Activated CD4-positive, alpha-beta T cell treated with anti-CD3 and anti-CD28 coated beads for 36 hours (primary cell): ENCODE measurements around the gene GPC1. TPM values are rescaled to one million over a fixed set of nuclear protein-coding genes. Genes with fewer than 3 reads are reported as not detected.
A peak's percentile ranks its signal among the peaks of the same experiment; 100 is the strongest.

Experiments used
- ATAC-seq: fragments of 200-7000 bp; cut with Tn5 transposase; one replicate; pipeline ENCODE4 v1.10.0; 2021; ENCODE audit warnings: mild to moderate bottlenecking, moderate library complexity
- CTCF ChIA-PET: fragments of 350-600 bp; sonication (Branson Sonifier 250); formaldehyde crosslinking; loops from one replicate; lab custom pipeline; 2021; ENCODE audit warnings: antibody characterized with exemption; lab: Charles Lee
- POLR2A ChIA-PET: fragments of 350-600 bp; sonication (Branson Sonifier 250); formaldehyde crosslinking; loops from one replicate; lab custom pipeline; 2021; ENCODE audit warnings: antibody characterized with exemption, inconsistent platforms; lab: Charles Lee
- DNase-seq: peaks from one replicate; pipeline ENCODE4 v3.0.0-alpha.2; 2020
- H3K27ac Mint-ChIP-seq: one replicate; pipeline ENCODE4 v1.8.0; 2021; ENCODE audit warnings: mixed read lengths
- H3K27me3 Mint-ChIP-seq: one replicate; pipeline ENCODE4 v1.8.0; 2021; ENCODE audit warnings: mixed read lengths
- H3K36me3 Mint-ChIP-seq: one replicate; pipeline ENCODE4 v1.8.0; 2021; ENCODE audit warnings: low read depth, mixed read lengths
- H3K4me1 Mint-ChIP-seq: one replicate; pipeline ENCODE4 v1.8.0; 2021; ENCODE audit warnings: mixed read lengths
- H3K4me3 Mint-ChIP-seq: one replicate; pipeline ENCODE4 v1.8.0; 2021; ENCODE audit warnings: mild to moderate bottlenecking, moderate library complexity, mixed read lengths
- H3K9me3 Mint-ChIP-seq: one replicate; pipeline ENCODE4 v1.8.0; 2021; ENCODE audit warnings: low read depth, mixed read lengths
- intact Hi-C, 2 experiments: fragments of 100-400 bp; cut with DNase I in 1 of 2; cut with micrococcal nuclease in 1 of 2; formaldehyde crosslinking; loops; one replicate each; pipeline versions ENCODE4 v1.14.2 to v1.15.1; 2022 to 2024; cut with DNase I, micrococcal nuclease
- total RNA-seq, 2 experiments: library from RNA; stranded (reverse); gene quantifications; one replicate each; pipeline ENCODE4 v1.2.3, GENCODE V29; 2021

Gene GPC1
- total RNA-seq, 2 experiments from 2014 or later: 1.7 to 2.0 TPM

GRCh38 chr2:240420206-240421104 is 15.0 kb upstream of the GPC1 start:
- ChIA-PET CTCF (interaction anchor here (1.0 kb wide), 1 partner anchor 11 kb away, joined by 3 read pairs; no protein-coding TSS in a partner anchor), POLR2A (no interaction called here)
- intact Hi-C loops: no loop called here
- Mint-ChIP-seq H3K4me3 (no peak overlapping the region), H3K36me3 (peaks cover 2% of the 10 kb centered on the region), H3K9me3 (peaks cover 18% of the 10 kb centered on the region), H3K27ac (no peak overlapping the region), H3K27me3 (no peaks in the 10 kb centered on the region), H3K4me1 (no peaks in the 10 kb centered on the region)
- no peak for DNase-seq
- ATAC-seq: no peak

GRCh38 chr2:240421381-240421780 is 14.1 kb upstream of the GPC1 start:
- CTCF ChIA-PET: interaction anchor here (1.0 kb wide), 1 partner anchor 12 kb away, joined by 3 read pairs; no protein-coding TSS in a partner anchor
- DNase-seq (no peak), ATAC-seq (no peak)
- H3K4me1 Mint-ChIP-seq: no peaks in the 10 kb centered on the region
- intact Hi-C loops: no loop called here
- H3K9me3 Mint-ChIP-seq: peaks cover 18% of the 10 kb centered on the region
- H3K27ac Mint-ChIP-seq: no peak overlapping the region
- POLR2A ChIA-PET: no interaction called here
- H3K4me3 Mint-ChIP-seq: no peak overlapping the region
- peaks cover 2% of the 10 kb centered on the region for H3K36me3 Mint-ChIP-seq
- H3K27me3 Mint-ChIP-seq: peaks cover 4% of the 10 kb centered on the region

DNA sequence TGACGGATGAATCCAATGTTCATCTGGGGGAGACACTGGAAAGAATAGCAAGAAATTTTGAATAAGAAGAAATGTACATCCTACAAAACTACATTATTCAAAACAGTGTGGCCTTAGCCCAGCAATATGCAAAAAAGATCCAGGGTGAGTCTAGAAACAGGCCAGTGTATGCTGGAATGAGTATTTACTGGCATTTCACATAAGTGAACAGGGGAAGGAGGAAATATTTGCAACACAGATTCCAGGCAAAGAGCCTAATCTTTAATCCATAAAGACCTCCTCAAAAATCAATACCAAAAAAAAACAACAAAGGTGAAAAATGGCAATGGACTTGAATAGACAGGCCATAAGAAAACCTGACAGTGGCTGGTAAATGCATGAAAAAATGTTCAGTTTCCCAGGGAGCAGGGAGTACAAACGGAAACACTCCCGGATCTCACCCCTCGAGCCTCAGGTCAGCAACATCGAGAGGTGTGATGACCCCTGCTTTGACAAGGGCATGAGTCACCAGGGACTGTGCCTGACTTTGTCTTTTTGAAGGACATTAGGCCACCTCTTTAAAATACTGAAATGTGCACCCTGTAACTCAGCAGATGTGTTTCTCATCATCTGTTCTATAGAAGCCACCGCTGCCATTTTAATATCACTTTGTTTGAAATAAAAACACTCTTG is 12.7 kb upstream of the GPC1 start:
- no peak overlapping the region for H3K27ac Mint-ChIP-seq
- DNase-seq: no peak
- H3K36me3 Mint-ChIP-seq: peaks cover 2% of the 10 kb centered on the region
- intact Hi-C loops: no loop called here
- CTCF ChIA-PET: no interaction called here
- H3K4me1 Mint-ChIP-seq: peaks cover 13% of the 10 kb centered on the region
- no peak overlapping the region for H3K4me3 Mint-ChIP-seq
- H3K9me3 Mint-ChIP-seq: peaks cover 18% of the 10 kb centered on the region
- POLR2A ChIA-PET: no interaction called here
- ATAC-seq: no peak
- peaks cover 11% of the 10 kb centered on the region for H3K27me3 Mint-ChIP-seq

DNA sequence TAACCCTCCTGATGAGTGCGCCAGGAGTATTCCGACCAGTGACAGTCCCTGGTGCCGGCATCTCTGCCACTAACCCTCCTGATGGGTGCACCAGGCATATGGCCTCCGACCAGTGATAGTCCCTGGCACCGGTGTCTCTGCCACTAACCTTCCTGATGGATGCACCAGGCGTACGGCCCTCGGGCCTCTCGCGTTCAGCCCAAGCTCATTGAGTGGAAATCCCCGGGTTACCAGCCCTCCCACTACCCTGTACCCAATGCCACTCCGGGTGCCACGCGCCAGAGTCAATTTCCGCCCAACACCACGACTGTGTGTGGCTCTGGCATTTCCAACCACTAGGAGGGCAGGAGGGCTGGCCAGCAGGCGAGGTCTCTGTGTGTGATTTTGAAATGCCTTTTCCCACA is 11.7 kb upstream of the GPC1 start:
- Mint-ChIP-seq H3K27ac (no peak overlapping the region), H3K27me3 (peaks cover 13% of the 10 kb centered on the region), H3K4me3 (no peak overlapping the region), H3K9me3 (peaks cover 12% of the 10 kb centered on the region), H3K36me3 (peaks cover 2% of the 10 kb centered on the region), H3K4me1 (peaks cover 23% of the 10 kb centered on the region)
- ATAC-seq (no peak), DNase-seq (peak; percentile 2)
- CTCF ChIA-PET: no interaction called here
- intact Hi-C loops: no loop called here
- POLR2A ChIA-PET: no interaction called here

GRCh38 chr2:240424341-240425235 is 10.9 kb upstream of the GPC1 start:
- H3K27ac Mint-ChIP-seq: no peak overlapping the region
- H3K9me3 Mint-ChIP-seq: peaks cover 11% of the 10 kb centered on the region
- peaks cover 2% of the 10 kb centered on the region for H3K36me3 Mint-ChIP-seq
- ChIA-PET POLR2A (no interaction called here), CTCF (no interaction called here)
- H3K27me3 Mint-ChIP-seq: peaks cover 14% of the 10 kb centered on the region
- ATAC-seq (no peak), DNase-seq (peak; percentile 3)
- peaks cover 25% of the 10 kb centered on the region for H3K4me1 Mint-ChIP-seq
- no peak overlapping the region for H3K4me3 Mint-ChIP-seq
- intact Hi-C loops: no loop called here

- CTCF ChIA-PET: no interaction called here
Measured at GRCh38 chr2:240425236-240425615, 10.2 kb upstream of the GPC1 start.

GRCh38 chr2:240425697-240426096 is 9.8 kb upstream of the GPC1 start:
- Mint-ChIP-seq H3K4me3 (no peak overlapping the region), H3K9me3 (peaks cover 9% of the 10 kb centered on the region)
- CTCF ChIA-PET: no interaction called here

More at GRCh38 chr2:240425236-240425615, 10.2 kb upstream of the GPC1 start:
- H3K4me3 Mint-ChIP-seq: no peak overlapping the region
- H3K36me3 Mint-ChIP-seq: peaks cover 2% of the 10 kb centered on the region
- peaks cover 10% of the 10 kb centered on the region for H3K9me3 Mint-ChIP-seq
- H3K27ac Mint-ChIP-seq: no peak overlapping the region
- H3K4me1 Mint-ChIP-seq: peaks cover 25% of the 10 kb centered on the region
- ATAC-seq: no peak
- POLR2A ChIA-PET: no interaction called here
- peaks cover 14% of the 10 kb centered on the region for H3K27me3 Mint-ChIP-seq
- peak; percentile 10 for DNase-seq
- intact Hi-C loops: no loop called here

DNA sequence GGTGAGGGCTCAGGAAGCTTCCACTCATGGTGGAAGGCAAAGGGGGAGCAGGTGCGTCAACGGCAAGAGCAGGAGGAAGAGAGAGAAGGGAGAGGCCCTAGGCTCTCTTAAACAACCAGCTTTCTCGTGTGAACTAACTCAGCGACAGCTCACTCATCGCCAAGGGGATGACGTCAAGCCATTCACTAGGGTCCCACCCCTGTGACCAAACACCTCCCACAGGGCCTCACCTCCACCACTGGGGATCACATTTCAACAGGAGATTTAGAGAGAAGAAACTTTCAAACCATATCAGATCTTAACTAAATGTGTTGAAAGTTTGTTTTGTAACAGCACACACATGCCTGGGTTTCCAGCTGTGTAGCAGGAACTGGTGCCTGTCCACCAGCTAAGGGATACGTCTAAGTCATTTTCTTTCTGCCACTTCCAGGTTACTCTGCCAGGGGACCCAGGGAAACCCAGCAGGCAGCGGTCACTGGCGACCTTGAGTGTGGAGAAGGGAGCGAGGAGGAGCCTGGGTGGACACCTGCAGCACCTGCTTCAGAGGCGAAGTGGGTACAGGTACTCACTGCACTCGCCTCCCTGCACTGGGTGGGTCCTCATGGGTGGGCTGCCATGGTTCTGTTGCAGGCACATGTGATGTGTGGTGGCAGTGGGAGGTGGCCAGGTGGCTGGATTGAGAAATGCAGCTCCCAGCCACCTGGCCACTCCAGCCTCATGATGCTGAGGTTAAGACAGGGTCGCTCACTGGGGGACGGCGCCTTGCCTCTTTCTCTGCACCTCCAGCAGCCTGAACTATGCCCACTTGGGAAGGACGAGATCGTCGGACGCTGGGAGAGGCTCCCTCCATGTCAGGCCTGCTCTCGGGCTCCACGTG is 8.4 kb upstream of the GPC1 start:
- ChIA-PET POLR2A (interaction anchor here (0.5 kb wide), 1 partner anchor 222 kb away, joined by 3 read pairs; no protein-coding TSS in a partner anchor), CTCF (interaction anchor here (0.6 kb wide), 1 partner anchor 1163 kb away, joined by 3 read pairs; no protein-coding TSS in a partner anchor)
- peak; percentile 47 for ATAC-seq
- intact Hi-C loops: no loop called here
- peaks cover 25% of the 10 kb centered on the region for H3K4me1 Mint-ChIP-seq
- peaks cover 2% of the 10 kb centered on the region for H3K36me3 Mint-ChIP-seq
- H3K27ac Mint-ChIP-seq: no peak overlapping the region
- peaks cover 5% of the 10 kb centered on the region for H3K9me3 Mint-ChIP-seq
- peaks cover 14% of the 10 kb centered on the region for H3K27me3 Mint-ChIP-seq
- peak; percentile 34 for DNase-seq
- no peak overlapping the region for H3K4me3 Mint-ChIP-seq

More at GRCh38 chr2:240425697-240426096, 9.8 kb upstream of the GPC1 start:
- intact Hi-C loops: no loop called here
- peaks cover 25% of the 10 kb centered on the region for H3K4me1 Mint-ChIP-seq
- no peak for ATAC-seq
- no peak overlapping the region for H3K27ac Mint-ChIP-seq
- no peak for DNase-seq
- POLR2A ChIA-PET: no interaction called here
- peaks cover 2% of the 10 kb centered on the region for H3K36me3 Mint-ChIP-seq
- H3K27me3 Mint-ChIP-seq: peaks cover 14% of the 10 kb centered on the region

DNA sequence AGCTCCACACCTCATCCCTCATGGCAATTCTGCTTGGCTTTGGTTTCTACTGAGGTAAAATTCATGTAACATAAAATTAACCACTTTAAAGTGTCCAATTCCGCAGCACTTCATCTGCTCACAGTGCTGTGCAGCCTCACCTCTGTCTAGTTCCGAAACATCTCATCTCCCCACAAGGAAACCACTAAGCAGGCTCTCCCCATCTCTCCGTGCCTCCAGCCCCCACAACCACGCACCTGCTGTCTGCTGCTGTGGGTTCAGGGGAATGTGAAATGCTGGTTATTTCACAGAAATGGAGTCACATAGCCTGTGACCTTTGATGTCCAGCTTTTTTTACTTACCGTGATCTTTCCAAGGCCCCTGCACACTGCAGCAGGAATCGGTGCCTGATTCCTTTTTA is 7.7 kb upstream of the GPC1 start:
- DNase-seq: no peak
- peaks cover 14% of the 10 kb centered on the region for H3K27me3 Mint-ChIP-seq
- intact Hi-C loops: no loop called here
- H3K9me3 Mint-ChIP-seq: no peaks in the 10 kb centered on the region
- H3K4me1 Mint-ChIP-seq: peaks cover 25% of the 10 kb centered on the region
- H3K36me3 Mint-ChIP-seq: no peaks in the 10 kb centered on the region
- no peak overlapping the region for H3K27ac Mint-ChIP-seq
- POLR2A ChIA-PET: no interaction called here
- peak; percentile 45 for ATAC-seq
- CTCF ChIA-PET: interaction anchor here (0.6 to 1.2 kb wide), 2 partner anchors 86 to 1163 kb away, joined by 3 read pairs; no protein-coding TSS in a partner anchor
- H3K4me3 Mint-ChIP-seq: no peak overlapping the region

DNA sequence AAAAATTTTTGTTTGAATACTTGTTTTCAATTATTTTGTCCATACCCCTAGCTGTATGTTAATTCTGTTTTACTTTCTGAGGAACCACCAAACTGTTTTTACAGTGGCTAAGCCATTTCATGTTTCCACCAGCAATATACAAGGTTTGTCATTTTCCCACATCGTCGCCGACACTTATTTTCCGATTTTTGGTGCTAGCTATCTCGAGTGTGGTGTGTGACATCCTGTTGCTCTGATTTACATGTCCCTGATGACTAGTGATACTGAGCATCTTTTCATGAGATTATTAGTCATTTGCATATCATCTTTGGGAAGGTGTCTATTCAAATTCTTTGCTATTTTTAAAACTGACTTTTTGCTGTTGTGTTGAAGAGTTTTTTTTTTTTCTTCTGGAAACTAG is 7.2 kb upstream of the GPC1 start:
- H3K9me3 Mint-ChIP-seq: no peaks in the 10 kb centered on the region
- ATAC-seq: peak; percentile 68
- H3K27ac Mint-ChIP-seq: no peak overlapping the region
- H3K36me3 Mint-ChIP-seq: no peaks in the 10 kb centered on the region
- intact Hi-C loops: no loop called here
- POLR2A ChIA-PET: no interaction called here
- H3K27me3 Mint-ChIP-seq: peaks cover 17% of the 10 kb centered on the region
- peaks cover 25% of the 10 kb centered on the region for H3K4me1 Mint-ChIP-seq
- CTCF ChIA-PET: interaction anchor here (1.2 kb wide), 1 partner anchor 86 kb away, joined by 3 read pairs; no protein-coding TSS in a partner anchor
- H3K4me3 Mint-ChIP-seq: no peak overlapping the region
- peak; percentile 51 for DNase-seq
